Neural crest cell (in vitro differentiated cells): ENCODE data around the gene SP110. TPM values are rescaled to one million over a fixed set of nuclear protein-coding genes. Genes with fewer than 3 reads are reported as not detected.

Experiments used
- DNase-seq: peaks from one replicate; pipeline ENCODE4 v3.0.0; 2021; ENCODE audit warnings: low read depth, mixed read lengths, low spot score
- H3K27ac Mint-ChIP-seq: one replicate; pipeline ENCODE4 v1.8.0; 2021; ENCODE audit warnings: mild to moderate bottlenecking, mixed read lengths; ENCODE audit not compliant: unreplicated experiment
- H3K27me3 Mint-ChIP-seq: 2 replicates; pipeline ENCODE4 v1.8.0; 2021; ENCODE audit warnings: low read depth, mild to moderate bottlenecking, mixed read lengths
- H3K36me3 Mint-ChIP-seq: 2 replicates; pipeline ENCODE4 v1.8.0; 2021; ENCODE audit warnings: low read depth, mild to moderate bottlenecking, mixed read lengths
- H3K4me1 Mint-ChIP-seq: 2 replicates; pipeline ENCODE4 v1.8.0; 2021; ENCODE audit warnings: mixed read lengths
- H3K4me3 Mint-ChIP-seq: one replicate; pipeline ENCODE4 v1.8.0; 2021; ENCODE audit warnings: mild to moderate bottlenecking, mixed read lengths
- H3K9me3 Mint-ChIP-seq: 2 replicates; pipeline ENCODE4 v1.8.0; 2021; ENCODE audit warnings: mixed read lengths
- CTCF ChIP-seq: fragments of 200-600 bp; sonication (generic); conservative IDR thresholded peaks from 2 replicates; pipeline ENCODE4 v1.5.0; 2021; ENCODE audit warnings: antibody characterized with exemption, mild to moderate bottlenecking
- total RNA-seq: library from RNA; stranded (reverse); gene quantifications from 2 replicates; pipeline ENCODE4 v1.2.1, GENCODE V29; 2021

SP110 gene
- total RNA-seq, 1 donor from 2014 or later = 5.3 TPM

GRCh38 chr2:230246206-230246605, 26.4 kb upstream of the SP110 start:
- Mint-ChIP-seq H3K9me3 (peaks cover 3% of the 10 kb centered on the region), H3K27ac (no peak overlapping the region), H3K4me3 (no peak overlapping the region), H3K27me3 (peaks cover 26% of the 10 kb centered on the region), H3K4me1 (no peaks in the 10 kb centered on the region), H3K36me3 (no peaks in the 10 kb centered on the region)
- no peak for TF ChIP-seq CTCF
- DNase-seq = no peak

GRCh38 chr2:230244211-230244610, 24.4 kb upstream of the SP110 start:
- Mint-ChIP-seq H3K36me3 (peaks cover 2% of the 10 kb centered on the region), H3K9me3 (peaks cover 8% of the 10 kb centered on the region), H3K27ac (no peak overlapping the region), H3K4me3 (no peak overlapping the region), H3K4me1 (no peaks in the 10 kb centered on the region), H3K27me3 (peaks cover 25% of the 10 kb centered on the region)
- TF ChIP-seq CTCF = no peak
- DNase-seq = no peak

- peaks cover 9% of the 10 kb centered on the region for H3K9me3 Mint-ChIP-seq
- peaks cover 9% of the 10 kb centered on the region for H3K4me1 Mint-ChIP-seq
- DNase-seq = no peak
- H3K4me3 Mint-ChIP-seq = no peak overlapping the region
- H3K27me3 Mint-ChIP-seq = no peaks in the 10 kb centered on the region
- no peak for TF ChIP-seq CTCF
- no peak overlapping the region for H3K27ac Mint-ChIP-seq
- peaks cover 3% of the 10 kb centered on the region for H3K36me3 Mint-ChIP-seq
Observed at GRCh38 chr2:230234845-230235244, 15.1 kb upstream of the SP110 start.

GRCh38 chr2:230234122-230234722, 14.4 kb upstream of the SP110 start:
- H3K36me3 Mint-ChIP-seq = peaks cover 3% of the 10 kb centered on the region
- no peaks in the 10 kb centered on the region for H3K27me3 Mint-ChIP-seq
- DNase-seq = no peak
- H3K27ac Mint-ChIP-seq = no peak overlapping the region
- peaks cover 9% of the 10 kb centered on the region for H3K4me1 Mint-ChIP-seq
- H3K9me3 Mint-ChIP-seq = peaks cover 9% of the 10 kb centered on the region
- no peak overlapping the region for H3K4me3 Mint-ChIP-seq
- TF ChIP-seq CTCF = no peak

GRCh38 chr2:230231251-230231650, 11.5 kb upstream of the SP110 start:
- TF ChIP-seq CTCF = no peak

More at GRCh38 chr2:230231251-230231650, 11.5 kb upstream of the SP110 start:
- Mint-ChIP-seq H3K4me3 (no peak overlapping the region), H3K27me3 (no peaks in the 10 kb centered on the region), H3K27ac (no peak overlapping the region), H3K36me3 (peaks cover 3% of the 10 kb centered on the region), H3K9me3 (peaks cover 9% of the 10 kb centered on the region), H3K4me1 (no peaks in the 10 kb centered on the region)
- DNase-seq = no peak
